PC-3 (cell line): Measurements from ENCODE around the gene SNRPA1. TPM values are rescaled to one million over a fixed set of nuclear protein-coding genes. Genes with fewer than 3 reads are reported as not detected.

ENCODE experiments used
- ATAC-seq: fragments of 200-7000 bp; cut with Tn5 transposase; 2 replicates; pipeline ENCODE4 v1.9.1; 2020; ENCODE audit warnings: mild to moderate bottlenecking, moderate library complexity
- BruUV-seq: library from RNA; stranded (reverse); fragments of 400-500 nt; replicated peaks from 2 replicates; lab custom pipeline; 2021; lab: Mats Ljungman, UMichigan
- CTCF ChIA-PET: fragments of 300-600 bp; sonication (Branson Sonifier 250); formaldehyde crosslinking; loops from one replicate; lab custom pipeline; 2022; ENCODE audit warnings: antibody characterized with exemption; lab: Charles Lee
- POLR2A ChIA-PET: fragments of 300-600 bp; sonication (Branson Sonifier 250); formaldehyde crosslinking; loops from one replicate; lab custom pipeline; 2022; ENCODE audit warnings: antibody characterized with exemption; ENCODE audit not compliant: unreplicated experiment; lab: Charles Lee
- DNase-seq: peaks from one replicate; pipeline ENCODE4 v3.0.0-alpha.2; 2015
- H2AFZ ChIP-seq: fragments of 300-600 bp; sonication (generic); 2 replicates; pipeline ENCODE4 v1.6.0; 2016; ENCODE audit warnings: antibody characterized with exemption, low read length
- H3F3A ChIP-seq: fragments of 300-600 bp; sonication (generic); one replicate; pipeline ENCODE4 v1.6.0; 2017; ENCODE audit warnings: antibody characterized with exemption, low read length, control low read depth, mild to moderate bottlenecking; ENCODE audit not compliant: unreplicated experiment
- H3K27ac ChIP-seq: fragments of 300-600 bp; sonication (generic); 2 replicates; pipeline ENCODE4 v1.5.1; 2016; ENCODE audit warnings: mild to moderate bottlenecking, low read length
- H3K27me3 ChIP-seq: fragments of 300-600 bp; sonication (generic); 2 replicates; pipeline ENCODE4 v1.6.1; 2016; ENCODE audit warnings: low read length, mixed read lengths
- H3K36me3 ChIP-seq: fragments of 300-600 bp; sonication (generic); 2 replicates; pipeline ENCODE4 v1.6.1; 2016; ENCODE audit warnings: low read depth, mixed run types, low read length, mixed read lengths
- H3K4me1 ChIP-seq: fragments of 300-600 bp; sonication (generic); 2 replicates; pipeline ENCODE4 v1.5.1; 2016; ENCODE audit warnings: low read length; ENCODE audit not compliant: insufficient read depth
- H3K4me2 ChIP-seq: fragments of 300-600 bp; sonication (generic); 2 replicates; pipeline ENCODE4 v1.6.0; 2016; ENCODE audit warnings: low read length
- H3K4me3 ChIP-seq: fragments of 300-600 bp; sonication (generic); 2 replicates; pipeline ENCODE4 v1.5.1; 2016; ENCODE audit warnings: mild to moderate bottlenecking, low read length, mixed read lengths
- H3K79me2 ChIP-seq: fragments of 300-600 bp; sonication (generic); 2 replicates; pipeline ENCODE4 v1.6.1; 2017; ENCODE audit warnings: low read length, mixed read lengths
- H3K9ac ChIP-seq: fragments of 300-600 bp; sonication (generic); 2 replicates; pipeline ENCODE4 v1.6.0; 2016; ENCODE audit warnings: mild to moderate bottlenecking, low read length
- H3K9me2 ChIP-seq: fragments of 300-600 bp; sonication (generic); replicated peaks from 2 replicates; pipeline ENCODE4 v1.6.1; 2016; ENCODE audit warnings: mixed run types, low read length, mixed read lengths
- H3K9me3 ChIP-seq: fragments of 300-600 bp; sonication (generic); 2 replicates; pipeline ENCODE4 v1.6.1; 2016; ENCODE audit warnings: low read length, mixed read lengths
- H4K20me1 ChIP-seq: fragments of 300-600 bp; sonication (generic); 2 replicates; pipeline ENCODE4 v1.6.1; 2016; ENCODE audit warnings: low read length, mixed read lengths
- CTCF ChIP-seq: fragments of 300-600 bp; sonication (generic); conservative IDR thresholded peaks from 2 replicates; pipeline ENCODE4 v1.5.1; 2017; ENCODE audit warnings: antibody characterized with exemption, low read depth, mild to moderate bottlenecking, low read length
- EZH2 ChIP-seq: fragments of 300-600 bp; sonication (generic); IDR thresholded peaks from one replicate; pipeline ENCODE4 v1.6.1; 2017; ENCODE audit warnings: antibody characterized with exemption, mild to moderate bottlenecking, low read length; ENCODE audit not compliant: unreplicated experiment
- EZH2phosphoT487 ChIP-seq: fragments of 300-600 bp; sonication (generic); IDR thresholded peaks from 2 replicates; pipeline ENCODE4 v1.6.1; 2018; ENCODE audit warnings: mild to moderate bottlenecking, antibody characterized with exemption, low read length, borderline replicate concordance
- intact Hi-C: fragments of 100-400 bp; cut with micrococcal nuclease; formaldehyde crosslinking; loops from 2 replicates; pipeline ENCODE4 v1.9.0; 2023
- total RNA-seq: library from RNA; depleted of rRNA; stranded (reverse); fragments of >200 nt; gene quantifications from 2 replicates; pipeline ENCODE4 v1.2.3, GENCODE V29; 2014

SNRPA1 gene
- total RNA-seq, 1 experiment from 2014 or later, result 66.1 TPM

GRCh38 chr15:101307048-101307896 lies 12.2 kb upstream of the SNRPA1 start:
- Histone ChIP-seq H3K79me2 (no peaks in the 10 kb centered on the region), H3K27ac (no peak overlapping the region), H2AFZ (no peak overlapping the region), H3K4me3 (no peak overlapping the region), H3F3A (no peaks in the 10 kb centered on the region), H3K4me1 (no peaks in the 10 kb centered on the region), H3K27me3 (no peaks in the 10 kb centered on the region), H3K9me3 (no peaks in the 10 kb centered on the region), H3K4me2 (no peak overlapping the region), H3K9me2 (no peaks in the 10 kb centered on the region), H3K9ac (no peak overlapping the region), H4K20me1 (no peaks in the 10 kb centered on the region), H3K36me3 (no peaks in the 10 kb centered on the region)
- intact Hi-C loops, result no loop called here
- POLR2A ChIA-PET, result no interaction called here
- no peak for ATAC-seq
- DNase-seq, result no peak
- TF ChIP-seq EZH2phosphoT487 (no peak), CTCF (no peak), EZH2 (no peak)
- no TSS peak for BruUV-seq
- CTCF ChIA-PET, result no interaction called here

GRCh38 chr15:101306341-101307047 lies 11.4 kb upstream of the SNRPA1 start:
- ATAC-seq (no peak), DNase-seq (no peak)
- TF ChIP-seq EZH2, result no peak
- no peak for TF ChIP-seq EZH2phosphoT487
- no peak for TF ChIP-seq CTCF
- Histone ChIP-seq H3K9ac (no peak overlapping the region), H3K4me2 (no peak overlapping the region), H3K4me1 (no peaks in the 10 kb centered on the region), H4K20me1 (no peaks in the 10 kb centered on the region), H2AFZ (no peak overlapping the region), H3K79me2 (no peaks in the 10 kb centered on the region), H3K36me3 (no peaks in the 10 kb centered on the region), H3K9me3 (no peaks in the 10 kb centered on the region), H3K9me2 (no peaks in the 10 kb centered on the region), H3F3A (no peaks in the 10 kb centered on the region), H3K27ac (no peak overlapping the region), H3K4me3 (no peak overlapping the region), H3K27me3 (no peaks in the 10 kb centered on the region)
- POLR2A ChIA-PET, result no interaction called here
- BruUV-seq, result no TSS peak
- CTCF ChIA-PET, result no interaction called here
- intact Hi-C loops, result no loop called here

GRCh38 chr15:101305820-101306255 lies 10.8 kb upstream of the SNRPA1 start:
- Histone ChIP-seq H3K79me2 (no peaks in the 10 kb centered on the region), H3K4me3 (no peak overlapping the region), H3K9me2 (no peaks in the 10 kb centered on the region), H3K9ac (no peak overlapping the region), H4K20me1 (no peaks in the 10 kb centered on the region), H3K4me1 (no peaks in the 10 kb centered on the region), H2AFZ (no peak overlapping the region), H3K9me3 (no peaks in the 10 kb centered on the region), H3K36me3 (no peaks in the 10 kb centered on the region), H3F3A (no peaks in the 10 kb centered on the region), H3K27me3 (no peaks in the 10 kb centered on the region), H3K4me2 (no peak overlapping the region), H3K27ac (no peak overlapping the region)
- no TSS peak for BruUV-seq
- ATAC-seq (no peak), DNase-seq (no peak)
- intact Hi-C loops, result no loop called here
- POLR2A ChIA-PET, result no interaction called here
- CTCF ChIA-PET, result no interaction called here
- TF ChIP-seq CTCF, result no peak
- TF ChIP-seq EZH2phosphoT487, result no peak
- no peak for TF ChIP-seq EZH2
